Panc1 (cell line): Measurements from ENCODE around the gene ASF1B. TPM values are rescaled to one million over a fixed set of nuclear protein-coding genes. Genes with fewer than 3 reads are reported as not detected.

ENCODE experiments used
- ATAC-seq: fragments of 200-7000 bp; cut with Tn5 transposase; 2 replicates; pipeline ENCODE4 v1.9.1; 2020; ENCODE audit warnings: mild to moderate bottlenecking, moderate library complexity
- BruUV-seq: library from RNA; stranded (reverse); fragments of 400-500 nt; replicated peaks from 2 replicates; lab custom pipeline; 2021; lab: Mats Ljungman, UMichigan
- CTCF ChIA-PET: fragments of 300-600 bp; sonication (Branson Sonifier 250); formaldehyde crosslinking; loops from one replicate; lab custom pipeline; 2022; ENCODE audit warnings: antibody characterized with exemption; lab: Charles Lee
- POLR2A ChIA-PET: fragments of 300-600 bp; sonication (Branson Sonifier 250); formaldehyde crosslinking; loops from one replicate; lab custom pipeline; 2022; ENCODE audit warnings: antibody characterized with exemption; lab: Charles Lee
- DNase-seq: peaks from one replicate; pipeline ENCODE4 v3.0.0-alpha.2; 2010; ENCODE audit warnings: low read depth, low spot score
- H3K27ac ChIP-seq: 2 replicates; pipeline ENCODE4 v1.5.1; 2011; ENCODE audit warnings: mild to moderate bottlenecking, low read length, inconsistent platforms
- H3K27me3 ChIP-seq: fragments of 200-500 bp; sonication (Bioruptor generic); 2 replicates; pipeline ENCODE4 v1.6.0; 2014; ENCODE audit warnings: low read length, inconsistent platforms; ENCODE audit not compliant: control insufficient read depth, insufficient read depth
- H3K36me3 ChIP-seq: fragments of 200-500 bp; sonication (Bioruptor generic); 2 replicates; pipeline ENCODE4 v1.5.1; 2014; ENCODE audit warnings: inconsistent platforms, mild to moderate bottlenecking, low read length, moderate library complexity; ENCODE audit not compliant: control insufficient read depth, insufficient read depth
- H3K4me1 ChIP-seq: 2 replicates; pipeline ENCODE4 v1.5.1; 2011; ENCODE audit warnings: inconsistent platforms, mild to moderate bottlenecking, low read length, moderate library complexity; ENCODE audit not compliant: control insufficient read depth, insufficient read depth
- H3K4me3 ChIP-seq, 2 experiments: 2 replicates each; pipeline ENCODE4 v1.5.1; 2011 to 2012; ENCODE audit warnings: low read depth in 2 of 2, low read length in 2 of 2, mild to moderate bottlenecking in 2 of 2, inconsistent platforms in 1 of 2, moderate library complexity in 1 of 2
- H3K9me3 ChIP-seq: fragments of 200-500 bp; sonication (Bioruptor generic); 2 replicates; pipeline ENCODE4 v1.5.1; 2014; ENCODE audit warnings: low read depth, mild to moderate bottlenecking, inconsistent platforms, low read length, moderate library complexity; ENCODE audit not compliant: control insufficient read depth, insufficient read depth
- CTCF ChIP-seq: fragments of 450-650 bp; IDR thresholded peaks from 2 replicates; pipeline ENCODE4 v1.5.1; 2017; ENCODE audit warnings: mild to moderate bottlenecking
- POLR2AphosphoS5 ChIP-seq: IDR thresholded peaks from 2 replicates; pipeline ENCODE4 v1.6.1; 2012; ENCODE audit warnings: mild to moderate bottlenecking, low read depth, low read length, moderate library complexity
- REST ChIP-seq, 2 experiments: IDR thresholded peaks; 2 replicates each; pipeline ENCODE4 v1.6.1; 2011 to 2012; ENCODE audit warnings: low read depth in 2 of 2, control low read depth in 1 of 2, low read length in 1 of 2, mild to moderate bottlenecking in 1 of 2, moderate library complexity in 1 of 2; ENCODE audit not compliant: insufficient read depth in 1 of 2
- SIN3A ChIP-seq: IDR thresholded peaks from 2 replicates; pipeline ENCODE4 v1.6.1; 2012; ENCODE audit warnings: low read depth, mild to moderate bottlenecking, low read length, moderate library complexity, borderline replicate concordance; ENCODE audit not compliant: insufficient read depth
- TCF7L2 ChIP-seq: IDR thresholded peaks from 2 replicates; pipeline ENCODE4 v1.6.1; 2011; ENCODE audit warnings: mild to moderate bottlenecking, low read depth, low read length, inconsistent platforms
- in situ Hi-C: cut with HindIII; loops from 2 replicates; pipeline ENCODE4 v1.10.0; 2016; ENCODE audit warnings: low sequenced_read_pairs, low pct_unique_long_range_greater_than_20kb
- intact Hi-C: fragments of 100-400 bp; cut with micrococcal nuclease; formaldehyde crosslinking; loops from one replicate; pipeline ENCODE4 v1.10.0; 2022; ENCODE audit not compliant: unreplicated experiment
- total RNA-seq: library from RNA; stranded (reverse); gene quantifications from one replicate; pipeline ENCODE4 v1.2.1, GENCODE V29; 2021; ENCODE audit not compliant: unreplicated experiment

ASF1B gene
- total RNA-seq, 1 experiment from 2014 or later, result 35.4 TPM

GRCh38 chr19:14150770-14151661, 14.6 kb upstream of the ASF1B start:
- no peak for DNase-seq
- Histone ChIP-seq H3K9me3 (no peaks in the 10 kb centered on the region), H3K27me3 (no peaks in the 10 kb centered on the region), H3K27ac (no peak overlapping the region), H3K36me3 (0 out of 2 replicates have a peak, but pooled peaks cover 3% of the 10 kb centered on the region), H3K4me3 (no peak overlapping the region), H3K4me1 (peaks cover 14% of the 10 kb centered on the region)
- in situ Hi-C loops, result no loop called here
- POLR2A ChIA-PET, result no interaction called here
- TF ChIP-seq TCF7L2 (no peak), POLR2AphosphoS5 (no peak), CTCF (no peak), REST (IDR thresholded peaks at IDR 0.05; ENCODE audit: insufficient read depth in 1 of 2, low read depth in 2 of 2, low read length in 1 of 2) (no peak), SIN3A (no peak)
- intact Hi-C loops, result no loop called here
- ATAC-seq, result no peak
- BruUV-seq, result no TSS peak
- CTCF ChIA-PET, result no interaction called here

- no peaks in the 10 kb centered on the region for H3K27me3 ChIP-seq
- TF ChIP-seq SIN3A (no peak), REST (IDR thresholded peaks at IDR 0.05; ENCODE audit: insufficient read depth in 1 of 2, low read depth in 2 of 2, low read length in 1 of 2) (no peak), TCF7L2 (no peak), CTCF (no peak), POLR2AphosphoS5 (no peak)
- in situ Hi-C loops, result no loop called here
- H3K27ac ChIP-seq, result no peak overlapping the region
- DNase-seq (no peak), ATAC-seq (no peak)
- no TSS peak for BruUV-seq
- intact Hi-C loops, result no loop called here
- no peaks in the 10 kb centered on the region for H3K36me3 ChIP-seq
- POLR2A ChIA-PET, result no interaction called here
- no peak overlapping the region for H3K4me3 ChIP-seq
- CTCF ChIA-PET, result interaction anchor here (0.8 kb wide), 1 partner anchor 256 kb away, joined by 3 read pairs; no protein-coding TSS in a partner anchor
- no peaks in the 10 kb centered on the region for H3K9me3 ChIP-seq
- H3K4me1 ChIP-seq, result peaks cover 18% of the 10 kb centered on the region
Measured at GRCh38 chr19:14150041-14150769, 13.8 kb upstream of the ASF1B start.
